Ishikawa (cell line): ENCODE data around the gene AP1G1.

Experiments
- CEBPB ChIP-seq: IDR thresholded peaks from 2 replicates; pipeline ENCODE4 v1.6.1; 2012
- CREB1 ChIP-seq: IDR thresholded peaks from 2 replicates; pipeline ENCODE4 v1.6.1; 2012; ENCODE audit warnings: low read depth
- EGR1 ChIP-seq: IDR thresholded peaks from 2 replicates; pipeline ENCODE4 v1.6.1; 2012
- EP300 ChIP-seq: IDR thresholded peaks from 2 replicates; pipeline ENCODE4 v1.6.1; 2012; ENCODE audit warnings: borderline replicate concordance
- FOXM1 ChIP-seq: IDR thresholded peaks from 2 replicates; pipeline ENCODE4 v1.6.1; 2012; ENCODE audit warnings: low read depth, borderline replicate concordance
- MAX ChIP-seq: IDR thresholded peaks from 2 replicates; pipeline ENCODE4 v1.6.1; 2012
- NFIC ChIP-seq: IDR thresholded peaks from 2 replicates; pipeline ENCODE4 v1.6.1; 2012
- RAD21 ChIP-seq: IDR thresholded peaks from 2 replicates; pipeline ENCODE4 v1.6.1; 2012; ENCODE audit warnings: low read depth
- TAF1 ChIP-seq: IDR thresholded peaks from 2 replicates; pipeline ENCODE4 v1.6.1; 2012; ENCODE audit warnings: low read depth, mild to moderate bottlenecking
- TCF12 ChIP-seq: IDR thresholded peaks from 2 replicates; pipeline ENCODE4 v1.6.1; 2012; ENCODE audit warnings: low read depth
- TEAD4 ChIP-seq: IDR thresholded peaks from 2 replicates; pipeline ENCODE4 v1.6.1; 2012
- USF1 ChIP-seq: IDR thresholded peaks from 2 replicates; pipeline ENCODE4 v1.6.1; 2012
- YY1 ChIP-seq: IDR thresholded peaks from 2 replicates; pipeline ENCODE4 v1.6.1; 2012; ENCODE audit warnings: low read depth
- ZBTB7A ChIP-seq: IDR thresholded peaks from 2 replicates; pipeline ENCODE4 v1.6.1; 2012; ENCODE audit warnings: low read depth
- TF ChIP-seq, protein P1 (sequence below): IDR thresholded peaks from 2 replicates; pipeline ENCODE4 v1.6.1; 2012; ENCODE audit warnings: low read depth, mild to moderate bottlenecking

AP1G1 gene

DNA sequence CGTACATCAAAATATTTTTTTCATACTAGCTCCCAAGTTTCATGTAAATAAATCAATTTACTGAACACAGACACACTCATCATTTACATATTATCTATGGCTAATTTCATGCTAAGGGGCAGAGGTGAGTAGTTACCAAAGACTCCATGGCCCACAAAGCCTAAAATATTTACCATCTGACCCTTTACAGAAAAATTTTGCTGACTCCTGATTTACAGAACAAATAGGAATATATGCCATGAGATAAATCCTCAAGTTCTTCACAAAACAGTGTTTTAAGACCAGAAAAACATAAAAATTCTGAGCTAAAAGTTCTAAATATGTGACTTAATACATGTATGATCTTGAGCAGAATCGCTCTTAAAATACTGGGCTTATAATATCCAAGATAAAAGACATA, 47.5 kb downstream of the AP1G1 start:
- TF ChIP-seq USF1 (no peak), EP300 (no peak), MAX (no peak), CREB1 (no peak), YY1 (no peak)

DNA sequence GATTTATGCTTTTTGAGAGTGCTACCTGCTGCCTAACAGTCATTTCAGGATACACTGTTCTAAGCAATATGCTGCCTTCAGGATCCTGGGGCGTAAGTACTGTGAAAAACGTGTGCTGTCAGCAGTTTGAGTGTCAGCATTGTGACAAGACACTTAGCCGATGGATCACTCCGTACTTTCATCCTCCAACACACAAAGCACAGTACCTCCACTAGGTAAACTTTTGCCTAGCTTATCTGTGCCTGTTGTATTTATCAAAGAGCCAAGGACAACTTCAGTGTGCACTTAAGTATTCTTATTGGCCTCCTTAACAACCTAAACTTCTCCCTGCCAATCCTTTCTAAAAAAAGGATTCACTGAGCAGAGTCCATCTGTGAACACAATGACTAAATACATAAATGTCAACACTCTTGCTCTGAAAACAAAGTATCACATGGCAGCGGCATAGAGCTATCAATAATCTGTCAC, 50.3 kb downstream of the AP1G1 start:
- TF ChIP-seq CEBPB (no peak), ZBTB7A (no peak), NFIC (no peak), USF1 (no peak)

DNA sequence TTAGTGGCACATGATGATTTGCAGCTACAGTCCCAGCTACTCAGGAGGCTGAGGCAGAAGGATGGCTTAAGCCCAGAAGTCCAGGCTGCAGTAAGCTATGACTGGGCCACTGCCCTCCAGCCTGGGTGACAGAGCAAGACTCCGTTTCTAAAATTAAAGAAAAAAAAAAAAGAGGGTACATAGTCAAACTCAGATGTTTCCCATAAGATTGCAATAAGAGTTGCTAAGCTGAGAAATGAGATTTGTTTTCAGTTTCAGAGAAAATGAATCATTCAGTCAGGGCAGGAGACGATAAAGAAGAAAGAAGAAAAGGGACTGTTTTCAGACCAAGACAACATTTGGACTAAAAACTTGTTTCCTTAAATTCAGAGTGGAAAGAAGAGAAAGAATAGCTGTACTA, 54.0 kb downstream of the AP1G1 start:
- no peak for TF ChIP-seq CREB1
- TF ChIP-seq FOXM1, result no peak
- TF ChIP-seq, protein P1, sequence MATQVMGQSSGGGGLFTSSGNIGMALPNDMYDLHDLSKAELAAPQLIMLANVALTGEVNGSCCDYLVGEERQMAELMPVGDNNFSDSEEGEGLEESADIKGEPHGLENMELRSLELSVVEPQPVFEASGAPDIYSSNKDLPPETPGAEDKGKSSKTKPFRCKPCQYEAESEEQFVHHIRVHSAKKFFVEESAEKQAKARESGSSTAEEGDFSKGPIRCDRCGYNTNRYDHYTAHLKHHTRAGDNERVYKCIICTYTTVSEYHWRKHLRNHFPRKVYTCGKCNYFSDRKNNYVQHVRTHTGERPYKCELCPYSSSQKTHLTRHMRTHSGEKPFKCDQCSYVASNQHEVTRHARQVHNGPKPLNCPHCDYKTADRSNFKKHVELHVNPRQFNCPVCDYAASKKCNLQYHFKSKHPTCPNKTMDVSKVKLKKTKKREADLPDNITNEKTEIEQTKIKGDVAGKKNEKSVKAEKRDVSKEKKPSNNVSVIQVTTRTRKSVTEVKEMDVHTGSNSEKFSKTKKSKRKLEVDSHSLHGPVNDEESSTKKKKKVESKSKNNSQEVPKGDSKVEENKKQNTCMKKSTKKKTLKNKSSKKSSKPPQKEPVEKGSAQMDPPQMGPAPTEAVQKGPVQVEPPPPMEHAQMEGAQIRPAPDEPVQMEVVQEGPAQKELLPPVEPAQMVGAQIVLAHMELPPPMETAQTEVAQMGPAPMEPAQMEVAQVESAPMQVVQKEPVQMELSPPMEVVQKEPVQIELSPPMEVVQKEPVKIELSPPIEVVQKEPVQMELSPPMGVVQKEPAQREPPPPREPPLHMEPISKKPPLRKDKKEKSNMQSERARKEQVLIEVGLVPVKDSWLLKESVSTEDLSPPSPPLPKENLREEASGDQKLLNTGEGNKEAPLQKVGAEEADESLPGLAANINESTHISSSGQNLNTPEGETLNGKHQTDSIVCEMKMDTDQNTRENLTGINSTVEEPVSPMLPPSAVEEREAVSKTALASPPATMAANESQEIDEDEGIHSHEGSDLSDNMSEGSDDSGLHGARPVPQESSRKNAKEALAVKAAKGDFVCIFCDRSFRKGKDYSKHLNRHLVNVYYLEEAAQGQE, result no peak
- no peak for TF ChIP-seq TEAD4
- TF ChIP-seq NFIC, result no peak
- no peak for TF ChIP-seq CEBPB
- TF ChIP-seq MAX, result no peak
- TF ChIP-seq EGR1, result no peak
- no peak for TF ChIP-seq ZBTB7A
- TF ChIP-seq EP300, result no peak
- TF ChIP-seq TAF1, result no peak
- TF ChIP-seq TCF12, result no peak
- TF ChIP-seq YY1, result no peak
- TF ChIP-seq RAD21, result no peak

- TF ChIP-seq USF1 (no peak), RAD21 (no peak), EP300 (no peak), TEAD4 (no peak), ZBTB7A (no peak), CREB1 (no peak), TCF12 (no peak), TAF1 (no peak), EGR1 (no peak), NFIC (no peak)
- TF ChIP-seq, protein P1, result no peak
Observed at GRCh38 chr16:71754108-71754507, 54.5 kb downstream of the AP1G1 start.

DNA sequence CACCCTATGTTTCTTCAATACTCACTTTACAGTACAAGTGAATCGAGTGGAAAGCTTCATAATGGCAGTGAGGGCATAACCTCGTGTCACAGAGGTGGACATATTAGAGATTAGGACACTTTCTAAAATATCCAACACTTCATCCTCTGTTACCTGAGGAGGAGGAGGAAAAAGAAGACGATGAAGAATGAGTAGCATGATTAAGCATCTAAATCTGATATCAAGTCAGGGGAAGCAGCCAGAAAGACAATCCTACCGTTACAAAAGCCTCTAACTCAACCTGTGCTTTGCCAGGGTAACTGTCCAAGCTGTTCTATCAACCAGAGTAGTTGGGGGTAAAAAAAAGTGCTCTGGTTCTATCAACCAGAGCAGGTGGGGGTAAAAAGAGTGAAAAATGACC, 60.4 kb downstream of the AP1G1 start:
- no peak for TF ChIP-seq EGR1
- TF ChIP-seq USF1, result no peak
- TF ChIP-seq FOXM1, result no peak
- TF ChIP-seq EP300, result no peak
- no peak for TF ChIP-seq CEBPB
- TF ChIP-seq CREB1, result no peak
- TF ChIP-seq TAF1, result no peak
- TF ChIP-seq, protein P1, result no peak
- TF ChIP-seq TEAD4, result no peak
- no peak for TF ChIP-seq RAD21
- TF ChIP-seq ZBTB7A, result no peak
- no peak for TF ChIP-seq TCF12
- no peak for TF ChIP-seq NFIC
- no peak for TF ChIP-seq MAX
- TF ChIP-seq YY1, result no peak
